ENCODE measurements around the gene SIGLEC11.
"Not testable (repeated sequence)": the region's sequence is repeated elsewhere in the genome, so short reads cannot be mapped to it uniquely, and the experiment has no call there.

The SIGLEC11 gene

DNA sequence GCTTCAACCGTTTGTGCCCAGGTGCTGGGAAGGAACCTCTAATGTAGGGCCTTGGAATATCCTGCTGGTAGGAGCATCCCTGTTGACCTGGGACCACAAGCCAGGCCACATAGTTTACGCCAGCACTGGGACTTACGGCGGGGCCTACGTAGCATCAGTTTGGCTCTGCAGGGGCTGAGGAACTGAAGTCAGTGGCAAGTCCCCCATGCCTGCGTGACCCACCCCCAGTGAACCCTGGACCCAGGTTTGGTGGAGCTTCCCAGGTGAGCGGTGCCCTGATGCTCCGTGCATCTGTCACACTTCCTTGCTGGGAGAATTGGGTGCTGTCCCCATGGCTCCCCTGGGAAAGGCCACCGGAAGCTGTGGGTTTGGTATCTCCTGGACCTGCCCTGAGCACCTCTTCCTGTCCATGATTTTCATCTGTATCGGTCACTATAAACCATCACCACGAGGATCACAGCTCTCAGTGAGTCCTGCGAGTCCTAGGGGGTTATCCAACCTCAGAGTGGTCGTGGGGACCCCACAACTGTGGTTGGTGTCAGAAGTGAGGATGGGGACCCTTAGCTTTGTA lies 9.9 kb downstream of the SIGLEC11 start:
- no peak for DNase-seq (ENCODE audit: low read depth)

GRCh38 chr19:49950590-49950948 lies 10.4 kb downstream of the SIGLEC11 start:
- DNase-seq (ENCODE audit: low read depth), result no peak

- no peak for DNase-seq (ENCODE audit: low read depth)
These were observed 11.0 kb downstream of the SIGLEC11 start for GRCh38 chr19:49949742-49950589.

GRCh38 chr19:49946415-49946814 lies 14.6 kb downstream of the SIGLEC11 start:
- DNase-seq (ENCODE audit: low read depth), result no peak

GRCh38 chr19:49944567-49944966 lies 16.4 kb downstream of the SIGLEC11 start:
- DNase-seq (ENCODE audit: low read depth), result not testable (repeated sequence)

- DNase-seq (ENCODE audit: low read depth), result no peak
These were observed 20.5 kb downstream of the SIGLEC11 start for GRCh38 chr19:49940482-49940791.

- DNase-seq (ENCODE audit: low read depth), result no peak
These were observed 21.1 kb downstream of the SIGLEC11 start for GRCh38 chr19:49939721-49940481.

DNA sequence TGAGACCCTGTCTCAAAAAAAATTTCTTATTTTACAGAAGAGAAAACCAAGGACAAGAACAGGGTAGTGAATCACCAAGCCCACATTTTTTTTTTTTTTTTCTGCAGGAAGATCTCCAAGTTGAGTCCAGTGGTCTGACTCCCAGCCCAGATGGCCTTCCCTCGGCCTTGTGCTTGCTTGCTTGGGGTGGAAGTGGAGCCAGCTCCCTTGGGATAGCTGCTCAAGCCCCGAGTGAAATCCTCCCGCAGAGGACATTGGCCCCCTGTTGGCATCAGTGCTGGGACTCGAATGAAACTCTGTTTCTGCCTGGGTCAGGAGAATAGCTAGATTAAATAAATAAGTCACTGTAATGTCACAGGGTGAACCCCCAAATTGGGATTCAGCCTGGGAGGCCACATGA lies 22.3 kb downstream of the SIGLEC11 start:
- DNase-seq (ENCODE audit: low read depth), result no peak

DNA sequence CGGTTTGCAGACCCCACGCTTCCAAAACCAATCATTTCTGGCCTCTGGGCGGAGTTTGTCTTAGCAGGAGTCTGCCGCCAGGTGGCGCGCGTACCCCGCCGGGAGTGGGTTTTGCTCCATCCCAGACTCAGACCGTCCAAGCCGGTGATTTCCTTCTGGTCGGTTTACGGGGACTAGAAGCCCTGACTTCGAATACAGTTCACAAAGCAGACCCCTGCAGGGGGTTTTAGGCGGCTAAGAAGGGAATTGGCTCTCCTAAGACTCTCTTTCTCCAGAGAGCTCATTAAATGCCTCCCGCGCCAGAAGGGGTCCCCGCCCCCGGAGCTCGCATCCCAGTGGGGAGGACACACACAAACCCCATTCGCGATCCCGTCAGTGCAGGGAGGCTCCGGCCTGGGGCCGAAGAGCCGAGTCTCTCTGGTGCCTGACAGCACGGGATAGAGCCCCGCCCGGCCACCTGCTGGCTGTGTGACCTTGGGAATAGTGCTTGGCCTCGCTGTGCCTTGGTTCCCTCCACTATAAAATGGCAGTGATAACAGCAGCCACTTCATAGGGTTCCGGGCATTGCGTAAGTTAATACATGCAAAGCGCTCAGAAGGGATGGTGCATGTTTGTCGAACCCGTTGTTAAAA lies 23.1 kb downstream of the SIGLEC11 start:
- DNase-seq (ENCODE audit: low read depth), result peak; percentile 55

GRCh38 chr19:49936549-49936948 lies 24.4 kb downstream of the SIGLEC11 start:
- DNase-seq (ENCODE audit: low read depth), result no peak

- DNase-seq (ENCODE audit: low read depth), result no peak
These were observed 27.3 kb downstream of the SIGLEC11 start for GRCh38 chr19:49933643-49934042.

GRCh38 chr19:49932731-49933131 lies 28.2 kb downstream of the SIGLEC11 start:
- no peak for DNase-seq (ENCODE audit: low read depth)

- DNase-seq (ENCODE audit: low read depth), result no peak
These were observed 28.9 kb downstream of the SIGLEC11 start for GRCh38 chr19:49932041-49932451.

GRCh38 chr19:49931293-49932040 lies 29.5 kb downstream of the SIGLEC11 start:
- DNase-seq (ENCODE audit: low read depth), result no peak

GRCh38 chr19:49930483-49931011 lies 30.4 kb downstream of the SIGLEC11 start:
- DNase-seq (ENCODE audit: low read depth), result no peak

- DNase-seq (ENCODE audit: low read depth), result peak; percentile 98
These were observed 31.1 kb downstream of the SIGLEC11 start for GRCh38 chr19:49929611-49930482.

- DNase-seq (ENCODE audit: low read depth), result peak; percentile 59
These were observed 31.8 kb downstream of the SIGLEC11 start, which contains the start of the genes ATF5 and NUP62 for GRCh38 chr19:49929121-49929610. TSS of gene ATF5 (plus strand) at chr19:49929205. CDS start at chr19:49930851, 1,646 bp downstream. TSS of gene NUP62 (minus strand) at chr19:49929504. CDS start at chr19:49909807, 19,697 bp downstream.

DNA sequence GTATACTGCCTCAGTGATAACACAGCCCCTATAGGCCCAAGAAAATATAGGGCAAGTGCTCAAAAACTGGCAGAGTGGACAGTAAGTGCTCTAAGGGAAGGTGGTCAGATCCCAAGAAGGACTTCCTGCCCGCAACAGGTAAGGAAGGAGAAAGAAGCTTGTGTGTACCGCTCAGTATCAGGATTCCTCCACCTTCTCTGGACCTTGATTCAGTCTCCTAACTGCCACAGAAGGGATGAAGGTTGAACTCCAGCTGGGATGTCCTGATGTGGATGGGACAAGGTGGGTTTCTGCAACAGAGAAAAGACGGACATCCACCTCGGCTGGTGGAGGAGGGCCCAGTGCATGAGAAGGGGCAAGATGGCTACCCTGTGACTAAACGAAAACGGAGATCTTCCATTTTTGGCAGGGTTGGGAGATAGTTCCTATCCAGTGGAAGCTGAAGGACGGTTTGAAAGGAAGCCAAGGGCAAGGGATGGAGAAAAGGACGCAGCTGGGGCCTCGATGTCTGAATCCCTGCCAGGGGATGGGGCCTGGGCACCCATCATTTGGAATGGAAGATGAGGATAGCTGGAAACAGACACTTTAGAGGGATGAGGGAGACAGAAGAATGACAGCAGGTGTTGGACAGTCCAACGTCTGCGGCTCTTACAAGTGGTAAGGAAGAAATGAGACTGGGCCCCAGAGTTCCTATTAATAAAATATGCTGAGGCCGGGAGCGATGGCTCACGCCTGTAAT lies 33.3 kb downstream of the SIGLEC11 start:
- DNase-seq (ENCODE audit: low read depth), result no peak

DNA sequence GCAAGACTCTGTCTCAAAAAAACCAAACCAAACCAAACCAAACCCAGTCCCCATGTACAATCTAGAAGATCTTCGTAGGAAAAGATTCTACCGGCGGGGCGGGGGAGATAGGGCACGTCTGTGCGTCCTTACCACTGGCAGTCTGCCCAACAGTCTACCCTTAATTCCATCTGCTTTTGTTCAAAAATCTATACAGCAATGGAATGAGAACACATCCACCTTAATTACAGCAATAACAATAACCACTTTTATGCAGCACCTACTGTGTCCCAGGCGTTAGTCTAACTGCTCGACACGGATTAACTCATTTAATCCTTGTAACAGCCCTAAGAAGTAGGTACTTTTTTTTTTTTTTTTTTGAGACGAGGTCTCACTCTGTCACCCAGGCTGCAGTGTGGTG lies 34.5 kb downstream of the SIGLEC11 start:
- no peak for DNase-seq (ENCODE audit: low read depth)

DNA sequence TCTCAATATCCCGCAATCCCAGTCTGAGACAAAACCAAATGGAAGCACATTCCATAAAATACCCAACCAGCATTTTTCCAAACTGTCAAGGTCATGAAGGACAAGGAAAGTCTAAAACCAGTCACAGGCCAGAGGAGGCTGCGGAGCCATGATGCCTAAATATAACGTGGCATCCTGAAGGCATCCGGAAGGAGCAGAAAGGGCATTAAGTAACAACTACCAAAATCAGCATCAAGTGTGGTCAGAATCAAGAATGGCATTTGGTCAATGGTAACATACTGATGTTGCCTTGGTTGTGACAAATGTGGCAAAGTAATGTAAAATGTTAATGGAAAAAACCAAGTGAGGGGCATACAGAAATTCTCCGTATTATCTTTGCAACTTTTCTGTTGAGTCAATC lies 35.5 kb downstream of the SIGLEC11 start:
- DNase-seq (ENCODE audit: low read depth), result no peak
